HTERT RPE-1 (cell line): ENCODE results near the gene KRT14.

Source experiments
- in situ Hi-C: fragments of 300-500 bp; cut with MboI; formaldehyde crosslinking; loops from 4 replicates; pipeline ENCODE4 v1.14.3; 2020; ENCODE audit warnings: low sequenced_read_pairs

KRT14 gene

GRCh38 chr17:41534899-41535546, 51.7 kb downstream of the KRT14 start:
- in situ Hi-C loops, result no loop called here

- in situ Hi-C loops, result no loop called here
Measured at GRCh38 chr17:41533613-41534012, 53.1 kb downstream of the KRT14 start.

GRCh38 chr17:41532947-41533570, 53.6 kb downstream of the KRT14 start:
- in situ Hi-C loops, result no loop called here
